ENCODE measurements around the gene EIF4G1.

DNA sequence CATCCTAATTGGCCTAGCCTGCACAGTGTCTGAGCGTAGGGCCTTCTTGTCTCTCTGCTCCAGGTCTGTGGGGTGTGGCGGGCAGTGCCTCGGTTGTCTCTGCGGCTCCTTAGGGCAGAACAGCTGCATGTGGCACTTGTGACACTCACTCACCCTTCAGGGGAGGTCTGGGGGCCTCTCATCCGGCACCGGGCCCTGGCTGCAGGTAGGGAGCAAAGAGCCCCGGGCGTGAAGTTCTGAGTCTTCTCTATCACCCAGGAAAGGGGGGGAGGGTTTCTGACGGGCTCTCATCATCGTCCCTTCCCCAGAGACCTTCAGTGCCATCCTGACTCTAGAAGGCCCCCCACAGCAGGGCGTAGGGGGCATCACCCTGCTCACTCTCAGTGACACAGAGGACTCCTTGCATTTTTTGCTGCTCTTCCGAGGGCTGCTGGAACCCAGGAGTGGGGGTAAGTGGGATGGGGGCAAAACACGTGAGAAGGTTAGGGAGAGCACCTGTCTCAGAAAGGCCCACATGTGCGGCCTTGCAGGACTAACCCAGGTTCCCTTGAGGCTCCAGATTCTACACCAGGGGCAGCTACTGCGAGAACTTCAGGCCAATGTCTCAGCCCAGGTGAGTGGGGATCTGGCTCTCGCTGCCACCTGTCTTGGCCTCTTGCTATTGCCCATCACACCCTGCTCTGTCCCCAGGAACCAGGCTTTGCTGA lies 68.1 kb downstream of the EIF4G1 start:
- no peak for TF ChIP-seq POLR2A (IDR thresholded peaks at IDR 0.05)
- TF ChIP-seq, protein P1, sequence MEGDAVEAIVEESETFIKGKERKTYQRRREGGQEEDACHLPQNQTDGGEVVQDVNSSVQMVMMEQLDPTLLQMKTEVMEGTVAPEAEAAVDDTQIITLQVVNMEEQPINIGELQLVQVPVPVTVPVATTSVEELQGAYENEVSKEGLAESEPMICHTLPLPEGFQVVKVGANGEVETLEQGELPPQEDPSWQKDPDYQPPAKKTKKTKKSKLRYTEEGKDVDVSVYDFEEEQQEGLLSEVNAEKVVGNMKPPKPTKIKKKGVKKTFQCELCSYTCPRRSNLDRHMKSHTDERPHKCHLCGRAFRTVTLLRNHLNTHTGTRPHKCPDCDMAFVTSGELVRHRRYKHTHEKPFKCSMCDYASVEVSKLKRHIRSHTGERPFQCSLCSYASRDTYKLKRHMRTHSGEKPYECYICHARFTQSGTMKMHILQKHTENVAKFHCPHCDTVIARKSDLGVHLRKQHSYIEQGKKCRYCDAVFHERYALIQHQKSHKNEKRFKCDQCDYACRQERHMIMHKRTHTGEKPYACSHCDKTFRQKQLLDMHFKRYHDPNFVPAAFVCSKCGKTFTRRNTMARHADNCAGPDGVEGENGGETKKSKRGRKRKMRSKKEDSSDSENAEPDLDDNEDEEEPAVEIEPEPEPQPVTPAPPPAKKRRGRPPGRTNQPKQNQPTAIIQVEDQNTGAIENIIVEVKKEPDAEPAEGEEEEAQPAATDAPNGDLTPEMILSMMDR (IDR thresholded peaks at IDR 0.05): no peak

Measured in uterus (tissue), 2 donors.